ENCODE results near the gene ASB12.
A peak's percentile ranks its signal among the peaks of the same experiment; 100 is the strongest.

The ASB12 gene

DNA sequence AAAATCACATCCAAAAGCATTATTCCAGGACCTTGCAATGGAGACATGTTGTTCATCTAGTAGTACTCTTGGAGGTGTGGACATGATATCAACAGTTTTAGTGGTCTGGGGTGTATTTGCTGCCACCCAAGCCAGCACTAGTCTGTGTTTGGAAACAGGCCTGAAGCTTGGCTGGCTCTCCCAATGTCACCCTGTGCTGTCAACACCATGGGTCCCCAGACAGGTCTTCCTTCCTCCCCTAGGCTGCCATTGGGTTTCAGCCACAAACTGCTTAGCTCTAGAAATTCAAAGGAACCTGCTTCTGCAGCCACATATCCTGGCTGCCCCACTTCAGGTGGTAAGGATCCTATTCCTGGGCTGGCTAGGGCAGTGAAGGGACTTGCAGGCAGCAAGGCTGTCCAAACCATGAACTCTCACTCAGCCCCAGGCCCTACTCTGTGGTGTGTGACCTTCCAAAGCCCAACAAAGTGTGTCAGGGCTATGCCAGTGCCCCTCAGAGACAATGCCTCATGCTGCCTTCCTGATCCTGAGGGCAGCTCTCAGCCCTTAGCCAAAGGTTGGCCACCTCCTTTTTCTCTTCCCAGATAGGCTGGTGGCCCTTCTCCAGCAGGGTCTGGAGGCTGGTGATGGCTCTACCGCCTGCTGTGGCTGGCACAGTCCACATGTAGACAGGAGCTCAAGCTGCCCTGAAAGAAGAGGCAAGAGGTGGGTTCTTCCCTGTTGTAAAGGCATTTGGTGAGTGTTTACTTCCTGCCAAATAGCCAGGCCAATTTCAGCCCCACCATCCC lies 43.2 kb downstream of the ASB12 start:
- peak overlapping the region in 1 of 2 experiments; percentile 28 for H3K14ac ChIP-seq (ENCODE audit: low read length in 2 of 2)
- no peak for DNase-seq
- H3K23ac ChIP-seq (ENCODE audit: low read length in 2 of 2) = no peak overlapping the region
- H2BK15ac ChIP-seq (ENCODE audit: low read depth, poor library complexity, severe bottlenecking) = no peak overlapping the region
- H2BK120ac ChIP-seq (ENCODE audit: low read depth, low read length) = no peak overlapping the region
- no peaks in the 10 kb centered on the region for H3K27me3 ChIP-seq (ENCODE audit: control insufficient read depth in 1 of 2, insufficient read depth in 1 of 2, low read length in 2 of 2)
- H3K4me1 ChIP-seq (ENCODE audit: control insufficient read depth, insufficient read depth, low read depth, low read length) = no peaks in the 10 kb centered on the region
- no peak overlapping the region for H3K18ac ChIP-seq (ENCODE audit: low read depth in 1 of 2, low read length in 2 of 2)
- no peak overlapping the region for H3K4ac ChIP-seq (ENCODE audit: low read depth in 1 of 2, low read length in 2 of 2)
- no peak overlapping the region for H3K27ac ChIP-seq (ENCODE audit: low read length, poor library complexity, severe bottlenecking)
- no peak overlapping the region for H2BK5ac ChIP-seq (ENCODE audit: low read depth, low read length, poor library complexity, severe bottlenecking)
- H3K79me1 ChIP-seq (replicated peaks; ENCODE audit: low read length, poor library complexity, severe bottlenecking) = peaks cover 2% of the 10 kb centered on the region
- no peak overlapping the region for H4K8ac ChIP-seq (ENCODE audit: low read length)
- H2BK12ac ChIP-seq (ENCODE audit: low read length in 2 of 2) = no peak overlapping the region
- H2AK5ac ChIP-seq (ENCODE audit: low read length, severe bottlenecking) = no peak overlapping the region
- H3K4me2 ChIP-seq (ENCODE audit: low read length, poor library complexity, severe bottlenecking) = no peak overlapping the region
- H2AFZ ChIP-seq (ENCODE audit: low read depth, low read length) = no peak overlapping the region
- no peaks in the 10 kb centered on the region for H3K9me3 ChIP-seq (ENCODE audit: control insufficient read depth, low read length)
- no peak overlapping the region for H3K4me3 ChIP-seq (ENCODE audit: insufficient read depth in 1 of 2, low read depth in 1 of 2, low read length in 2 of 2)
- 89% methylated on average over 1 of the region's 1 CpG for WGBS
- H3K9ac ChIP-seq (ENCODE audit: low read length) = no peak overlapping the region
- H3K36me3 ChIP-seq (ENCODE audit: control insufficient read depth in 1 of 2, insufficient read depth in 2 of 2, low read depth in 1 of 2, low read length in 2 of 2) = peaks cover 12 to 29% of the 10 kb centered on the region in 2 experiments
- H4K91ac ChIP-seq (ENCODE audit: low read length) = no peak overlapping the region

DNA sequence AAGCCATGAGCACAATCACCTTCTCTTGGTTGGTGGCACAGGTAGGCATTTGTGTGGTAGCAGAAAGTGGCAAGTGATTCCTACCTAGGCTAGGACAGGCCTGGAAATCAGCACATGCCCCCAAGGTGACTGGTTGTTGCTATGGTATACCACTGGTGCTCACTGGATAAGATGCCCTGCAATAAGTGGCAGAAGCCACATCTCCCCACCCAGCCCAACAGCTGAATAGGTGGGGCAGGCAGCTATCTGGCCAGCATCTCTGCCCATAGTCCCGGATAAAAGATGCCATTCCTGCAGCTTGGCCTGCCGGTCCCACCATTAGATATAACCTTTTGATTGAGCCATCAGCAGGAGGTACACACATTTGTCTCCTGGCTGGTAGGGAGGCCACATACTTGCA lies 46.0 kb downstream of the ASB12 start:
- no peak overlapping the region for H2BK12ac ChIP-seq (ENCODE audit: low read length in 2 of 2)
- no peak overlapping the region for H3K4me3 ChIP-seq (ENCODE audit: insufficient read depth in 1 of 2, low read depth in 1 of 2, low read length in 2 of 2)
- no peak overlapping the region for H2BK15ac ChIP-seq (ENCODE audit: low read depth, poor library complexity, severe bottlenecking)
- no peak overlapping the region for H3K27ac ChIP-seq (ENCODE audit: low read length, poor library complexity, severe bottlenecking)
- no peak overlapping the region for H4K91ac ChIP-seq (ENCODE audit: low read length)
- no peak overlapping the region for H3K4me2 ChIP-seq (ENCODE audit: low read length, poor library complexity, severe bottlenecking)
- no peak overlapping the region for H3K4ac ChIP-seq (ENCODE audit: low read depth in 1 of 2, low read length in 2 of 2)
- H4K8ac ChIP-seq (ENCODE audit: low read length) = no peak overlapping the region
- H2BK5ac ChIP-seq (ENCODE audit: low read depth, low read length, poor library complexity, severe bottlenecking) = no peak overlapping the region
- H3K14ac ChIP-seq (ENCODE audit: low read length in 2 of 2) = no peak overlapping the region
- no peak for DNase-seq
- no peaks in the 10 kb centered on the region for H3K4me1 ChIP-seq (ENCODE audit: control insufficient read depth, insufficient read depth, low read depth, low read length)
- H3K9ac ChIP-seq (ENCODE audit: low read length) = no peak overlapping the region
- no peaks in the 10 kb centered on the region for H3K79me1 ChIP-seq (replicated peaks; ENCODE audit: low read length, poor library complexity, severe bottlenecking)
- no peak overlapping the region for H2BK120ac ChIP-seq (ENCODE audit: low read depth, low read length)
- H3K27me3 ChIP-seq (ENCODE audit: control insufficient read depth in 1 of 2, insufficient read depth in 1 of 2, low read length in 2 of 2) = peaks cover 0 to 5% of the 10 kb centered on the region in 2 experiments
- H3K36me3 ChIP-seq (ENCODE audit: control insufficient read depth in 1 of 2, insufficient read depth in 2 of 2, low read depth in 1 of 2, low read length in 2 of 2) = peaks cover 0 to 5% of the 10 kb centered on the region in 2 experiments
- H3K9me3 ChIP-seq (ENCODE audit: control insufficient read depth, low read length) = no peaks in the 10 kb centered on the region
- no peak overlapping the region for H2AK5ac ChIP-seq (ENCODE audit: low read length, severe bottlenecking)
- H2AFZ ChIP-seq (ENCODE audit: low read depth, low read length) = no peak overlapping the region
- 85% methylated on average over 2 of the region's 2 CpGs for WGBS
- H3K18ac ChIP-seq (ENCODE audit: low read depth in 1 of 2, low read length in 2 of 2) = no peak overlapping the region
- H3K23ac ChIP-seq (ENCODE audit: low read length in 2 of 2) = no peak overlapping the region

GRCh38 chrX:64182208-64182607 lies 48.2 kb downstream of the ASB12 start:
- no peak for DNase-seq
- Histone ChIP-seq H3K14ac (ENCODE audit: low read length in 2 of 2) (no peak overlapping the region), H2BK120ac (ENCODE audit: low read depth, low read length) (no peak overlapping the region)

DNA sequence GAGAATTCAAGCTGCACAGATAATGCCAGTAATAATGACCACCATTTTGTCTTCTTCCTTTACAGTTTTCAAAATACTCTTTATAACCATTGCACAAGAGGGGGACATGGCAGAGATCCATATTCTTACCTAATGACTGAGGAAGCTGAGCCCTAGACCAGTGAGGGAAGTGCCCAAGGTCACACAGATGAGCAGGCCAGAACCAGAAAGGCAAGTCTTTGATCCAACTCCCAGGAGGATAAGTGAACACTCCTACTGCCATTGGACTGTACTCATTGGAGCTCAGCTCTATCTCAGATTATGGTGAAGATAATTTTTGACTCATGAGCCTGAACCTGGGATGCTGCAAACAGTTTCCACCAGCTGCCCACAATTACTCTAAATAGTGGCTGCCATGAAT lies 53.5 kb downstream of the ASB12 start:
- H2BK15ac ChIP-seq (ENCODE audit: low read depth, poor library complexity, severe bottlenecking) = no peak overlapping the region
- no peak overlapping the region for H2BK5ac ChIP-seq (ENCODE audit: low read depth, low read length, poor library complexity, severe bottlenecking)
- no peak overlapping the region for H3K4me3 ChIP-seq (ENCODE audit: insufficient read depth in 1 of 2, low read depth in 1 of 2, low read length in 2 of 2)
- no peak overlapping the region for H2BK12ac ChIP-seq (ENCODE audit: low read length in 2 of 2)
- H3K23ac ChIP-seq (ENCODE audit: low read length in 2 of 2) = no peak overlapping the region
- no peak overlapping the region for H4K8ac ChIP-seq (ENCODE audit: low read length)
- no peak overlapping the region for H2BK120ac ChIP-seq (ENCODE audit: low read depth, low read length)
- no peak overlapping the region for H3K18ac ChIP-seq (ENCODE audit: low read depth in 1 of 2, low read length in 2 of 2)
- H3K27me3 ChIP-seq (ENCODE audit: control insufficient read depth in 1 of 2, insufficient read depth in 1 of 2, low read length in 2 of 2) = peaks cover 0 to 5% of the 10 kb centered on the region in 2 experiments
- no peak overlapping the region for H3K27ac ChIP-seq (ENCODE audit: low read length, poor library complexity, severe bottlenecking)
- H4K91ac ChIP-seq (ENCODE audit: low read length) = no peak overlapping the region
- no peak overlapping the region for H3K14ac ChIP-seq (ENCODE audit: low read length in 2 of 2)
- no peaks in the 10 kb centered on the region for H3K9me3 ChIP-seq (ENCODE audit: control insufficient read depth, low read length)
- H3K36me3 ChIP-seq (ENCODE audit: control insufficient read depth in 1 of 2, insufficient read depth in 2 of 2, low read depth in 1 of 2, low read length in 2 of 2) = no peaks in the 10 kb centered on the region
- H3K79me1 ChIP-seq (replicated peaks; ENCODE audit: low read length, poor library complexity, severe bottlenecking) = no peaks in the 10 kb centered on the region
- H3K4me2 ChIP-seq (ENCODE audit: low read length, poor library complexity, severe bottlenecking) = no peak overlapping the region
- no peak overlapping the region for H2AFZ ChIP-seq (ENCODE audit: low read depth, low read length)
- H2AK5ac ChIP-seq (ENCODE audit: low read length, severe bottlenecking) = no peak overlapping the region
- no peak for DNase-seq
- no peaks in the 10 kb centered on the region for H3K4me1 ChIP-seq (ENCODE audit: control insufficient read depth, insufficient read depth, low read depth, low read length)
- H3K9ac ChIP-seq (ENCODE audit: low read length) = no peak overlapping the region
- H3K4ac ChIP-seq (ENCODE audit: low read depth in 1 of 2, low read length in 2 of 2) = no peak overlapping the region

More at GRCh38 chrX:64182208-64182607, 48.2 kb downstream of the ASB12 start:
- Histone ChIP-seq H3K9me3 (ENCODE audit: control insufficient read depth, low read length) (no peaks in the 10 kb centered on the region), H4K91ac (ENCODE audit: low read length) (no peak overlapping the region), H2BK12ac (ENCODE audit: low read length in 2 of 2) (no peak overlapping the region), H2BK5ac (ENCODE audit: low read depth, low read length, poor library complexity, severe bottlenecking) (no peak overlapping the region), H3K27me3 (ENCODE audit: control insufficient read depth in 1 of 2, insufficient read depth in 1 of 2, low read length in 2 of 2) (peaks cover 0 to 5% of the 10 kb centered on the region in 2 experiments), H3K23ac (ENCODE audit: low read length in 2 of 2) (no peak overlapping the region), H3K27ac (ENCODE audit: low read length, poor library complexity, severe bottlenecking) (no peak overlapping the region), H3K79me1 (replicated peaks; ENCODE audit: low read length, poor library complexity, severe bottlenecking) (no peaks in the 10 kb centered on the region), H3K4me2 (ENCODE audit: low read length, poor library complexity, severe bottlenecking) (no peak overlapping the region), H3K36me3 (ENCODE audit: control insufficient read depth in 1 of 2, insufficient read depth in 2 of 2, low read depth in 1 of 2, low read length in 2 of 2) (peaks cover 0 to 2% of the 10 kb centered on the region in 2 experiments), H3K18ac (ENCODE audit: low read depth in 1 of 2, low read length in 2 of 2) (no peak overlapping the region), H3K9ac (ENCODE audit: low read length) (no peak overlapping the region), H2AK5ac (ENCODE audit: low read length, severe bottlenecking) (no peak overlapping the region), H3K4me1 (ENCODE audit: control insufficient read depth, insufficient read depth, low read depth, low read length) (no peaks in the 10 kb centered on the region), H2AFZ (ENCODE audit: low read depth, low read length) (no peak overlapping the region), H3K4ac (ENCODE audit: low read depth in 1 of 2, low read length in 2 of 2) (no peak overlapping the region), H2BK15ac (ENCODE audit: low read depth, poor library complexity, severe bottlenecking) (no peak overlapping the region), H3K4me3 (ENCODE audit: insufficient read depth in 1 of 2, low read depth in 1 of 2, low read length in 2 of 2) (no peak overlapping the region), H4K8ac (ENCODE audit: low read length) (no peak overlapping the region)
- WGBS = 90% methylated on average over 2 of the region's 2 CpGs
